Prostate gland (tissue), 2 donors: ENCODE results near the gene KCNH3.

Source experiments
- CTCF ChIP-seq, 4 experiments: fragments of 200-600 bp in 2 of 4; fragments of 450-650 bp in 2 of 4; sonication (generic) in 2 of 4; IDR thresholded peaks; 1 replicate in 3 of 4; 2 replicates in 1 of 4; pipeline ENCODE4 v1.5.1; 2016 to 2019; ENCODE audit warnings: antibody characterized with exemption in 4 of 4, mild to moderate bottlenecking in 2 of 4, moderate library complexity in 2 of 4
- POLR2A ChIP-seq: fragments of 450-650 bp; IDR thresholded peaks from one replicate; pipeline ENCODE4 v1.6.1; 2016; ENCODE audit warnings: antibody characterized with exemption, mild to moderate bottlenecking

- no peak for TF ChIP-seq CTCF (IDR thresholded peaks at IDR 0.05)
- no peak for TF ChIP-seq POLR2A
Observed at GRCh38 chr12:49535921-49536525, 2.8 kb upstream of the KCNH3 start.
